ENCODE data around the gene SLC16A10.

GRCh38 chr6:111258010-111258409 lies 170.7 kb downstream of the SLC16A10 start:
- TF ChIP-seq POLR2A (IDR thresholded peaks at IDR 0.05; ENCODE audit: low read depth, low read length) (no peak), POLR2AphosphoS5 (IDR thresholded peaks at IDR 0.05; ENCODE audit: low read depth, low read length) (no peak), TAF1 (IDR thresholded peaks at IDR 0.05; ENCODE audit: borderline replicate concordance, low read depth, low read length) (no peak)

Data from GM12892 (cell line).